Neural cell (in vitro differentiated cells): ENCODE results near the gene PRKCZ.

Source experiments
- CTCF ChIP-seq: fragments of 450-650 bp; IDR thresholded peaks from 2 replicates; pipeline ENCODE4 v1.5.1; 2014; ENCODE audit warnings: antibody characterized with exemption, mild to moderate bottlenecking, moderate library complexity; ENCODE audit not compliant: poor library complexity, severe bottlenecking
- EP300 ChIP-seq: fragments of 450-650 bp; conservative IDR thresholded peaks from 2 replicates; pipeline ENCODE4 v1.6.1; 2014; ENCODE audit warnings: antibody characterized with exemption, mild to moderate bottlenecking, moderate library complexity; ENCODE audit not compliant: poor library complexity, severe bottlenecking
- EZH2 ChIP-seq: fragments of 200-600, 300-800 bp; shearing (Covaris generic), sonication (generic); IDR thresholded peaks from 2 replicates; pipeline ENCODE4 v1.6.1; 2014; ENCODE audit warnings: antibody characterized with exemption, low read length, borderline replicate concordance, mild to moderate bottlenecking; ENCODE audit not compliant: insufficient read depth, poor library complexity, severe bottlenecking
- MXI1 ChIP-seq: fragments of 450-650 bp; conservative IDR thresholded peaks from 2 replicates; pipeline ENCODE4 v1.6.1; 2014; ENCODE audit warnings: antibody characterized with exemption, mild to moderate bottlenecking; ENCODE audit not compliant: poor library complexity, severe bottlenecking
- POLR2AphosphoS5 ChIP-seq: IDR thresholded peaks from 2 replicates; pipeline ENCODE4 v1.6.1; 2012
- RAD21 ChIP-seq: fragments of 450-650 bp; conservative IDR thresholded peaks from 2 replicates; pipeline ENCODE4 v1.6.1; 2014; ENCODE audit warnings: antibody characterized with exemption, mild to moderate bottlenecking, moderate library complexity
- SMC3 ChIP-seq: fragments of 450-650 bp; conservative IDR thresholded peaks from 2 replicates; pipeline ENCODE4 v1.6.1; 2014; ENCODE audit warnings: antibody characterized with exemption, mild to moderate bottlenecking, moderate library complexity; ENCODE audit not compliant: poor library complexity
- TAF1 ChIP-seq: IDR thresholded peaks from 2 replicates; pipeline ENCODE4 v1.6.1; 2012; ENCODE audit warnings: low read depth
- TF ChIP-seq, protein P1 (sequence below): IDR thresholded peaks from 2 replicates; pipeline ENCODE4 v1.6.1; 2012; ENCODE audit warnings: borderline replicate concordance

- TF ChIP-seq CTCF (no peak), EP300 (no peak), POLR2AphosphoS5 (no peak), TAF1 (no peak), EZH2 (no peak), MXI1 (no peak), SMC3 (no peak), RAD21 (no peak)
- TF ChIP-seq, protein P1, sequence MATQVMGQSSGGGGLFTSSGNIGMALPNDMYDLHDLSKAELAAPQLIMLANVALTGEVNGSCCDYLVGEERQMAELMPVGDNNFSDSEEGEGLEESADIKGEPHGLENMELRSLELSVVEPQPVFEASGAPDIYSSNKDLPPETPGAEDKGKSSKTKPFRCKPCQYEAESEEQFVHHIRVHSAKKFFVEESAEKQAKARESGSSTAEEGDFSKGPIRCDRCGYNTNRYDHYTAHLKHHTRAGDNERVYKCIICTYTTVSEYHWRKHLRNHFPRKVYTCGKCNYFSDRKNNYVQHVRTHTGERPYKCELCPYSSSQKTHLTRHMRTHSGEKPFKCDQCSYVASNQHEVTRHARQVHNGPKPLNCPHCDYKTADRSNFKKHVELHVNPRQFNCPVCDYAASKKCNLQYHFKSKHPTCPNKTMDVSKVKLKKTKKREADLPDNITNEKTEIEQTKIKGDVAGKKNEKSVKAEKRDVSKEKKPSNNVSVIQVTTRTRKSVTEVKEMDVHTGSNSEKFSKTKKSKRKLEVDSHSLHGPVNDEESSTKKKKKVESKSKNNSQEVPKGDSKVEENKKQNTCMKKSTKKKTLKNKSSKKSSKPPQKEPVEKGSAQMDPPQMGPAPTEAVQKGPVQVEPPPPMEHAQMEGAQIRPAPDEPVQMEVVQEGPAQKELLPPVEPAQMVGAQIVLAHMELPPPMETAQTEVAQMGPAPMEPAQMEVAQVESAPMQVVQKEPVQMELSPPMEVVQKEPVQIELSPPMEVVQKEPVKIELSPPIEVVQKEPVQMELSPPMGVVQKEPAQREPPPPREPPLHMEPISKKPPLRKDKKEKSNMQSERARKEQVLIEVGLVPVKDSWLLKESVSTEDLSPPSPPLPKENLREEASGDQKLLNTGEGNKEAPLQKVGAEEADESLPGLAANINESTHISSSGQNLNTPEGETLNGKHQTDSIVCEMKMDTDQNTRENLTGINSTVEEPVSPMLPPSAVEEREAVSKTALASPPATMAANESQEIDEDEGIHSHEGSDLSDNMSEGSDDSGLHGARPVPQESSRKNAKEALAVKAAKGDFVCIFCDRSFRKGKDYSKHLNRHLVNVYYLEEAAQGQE = no peak
Observed at GRCh38 chr1:2036287-2036686, 13.9 kb upstream of the PRKCZ start.
